ENCODE measurements around the gene CD34. TPM values are rescaled to one million over a fixed set of nuclear protein-coding genes. Genes with fewer than 3 reads are reported as not detected.

The CD34 gene
- total RNA-seq, 4 donors from 2014 or later = 65.6 to 85.9 (median 75.5) TPM

- no peak for TF ChIP-seq CTCF (IDR thresholded peaks at IDR 0.05; ENCODE audit: low read depth)
Measured at GRCh38 chr1:207833956-207834660, 76.8 kb downstream of the CD34 start.

DNA sequence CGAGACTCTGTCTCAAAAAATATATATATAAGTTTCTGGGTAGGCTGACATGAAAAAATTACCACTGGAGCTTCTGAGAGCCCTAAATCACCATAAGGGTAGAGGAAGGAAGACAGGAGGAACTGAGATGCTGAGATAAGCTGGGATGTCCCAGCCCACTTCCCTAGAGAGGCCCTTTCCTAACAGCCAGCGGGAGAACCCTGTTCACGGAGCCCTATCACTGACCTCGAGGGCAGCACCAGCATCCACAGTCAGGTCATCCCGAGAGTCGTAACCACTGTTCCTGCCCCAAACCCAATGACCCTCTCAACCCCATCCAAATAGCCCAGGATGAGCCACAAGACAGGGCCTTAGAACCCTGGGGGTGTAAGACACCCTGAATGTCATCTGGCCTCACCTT, 77.5 kb downstream of the CD34 start:
- TF ChIP-seq CTCF (IDR thresholded peaks at IDR 0.05; ENCODE audit: low read depth) = no peak

DNA sequence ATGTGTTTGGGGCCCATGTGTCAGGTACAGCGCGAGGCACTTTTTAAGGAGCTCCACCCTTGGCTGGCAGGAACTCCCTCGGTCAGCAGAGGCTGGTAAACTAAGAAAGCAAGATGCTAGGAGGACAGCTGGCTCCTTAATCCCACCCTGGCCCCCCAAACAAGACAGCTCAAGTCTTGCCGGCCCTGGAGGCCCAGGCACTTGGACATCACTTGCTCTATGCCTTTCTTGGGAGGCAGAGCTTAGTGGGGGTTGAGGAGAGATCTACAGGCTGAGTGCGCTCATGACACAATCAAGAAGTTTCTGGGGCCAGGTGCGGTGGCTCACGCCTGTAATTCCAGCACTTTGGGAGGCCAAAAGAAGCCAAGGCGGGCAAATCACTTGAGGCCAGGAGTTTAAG, 78.1 kb downstream of the CD34 start:
- TF ChIP-seq CTCF (IDR thresholded peaks at IDR 0.05; ENCODE audit: low read depth) = no peak

DNA sequence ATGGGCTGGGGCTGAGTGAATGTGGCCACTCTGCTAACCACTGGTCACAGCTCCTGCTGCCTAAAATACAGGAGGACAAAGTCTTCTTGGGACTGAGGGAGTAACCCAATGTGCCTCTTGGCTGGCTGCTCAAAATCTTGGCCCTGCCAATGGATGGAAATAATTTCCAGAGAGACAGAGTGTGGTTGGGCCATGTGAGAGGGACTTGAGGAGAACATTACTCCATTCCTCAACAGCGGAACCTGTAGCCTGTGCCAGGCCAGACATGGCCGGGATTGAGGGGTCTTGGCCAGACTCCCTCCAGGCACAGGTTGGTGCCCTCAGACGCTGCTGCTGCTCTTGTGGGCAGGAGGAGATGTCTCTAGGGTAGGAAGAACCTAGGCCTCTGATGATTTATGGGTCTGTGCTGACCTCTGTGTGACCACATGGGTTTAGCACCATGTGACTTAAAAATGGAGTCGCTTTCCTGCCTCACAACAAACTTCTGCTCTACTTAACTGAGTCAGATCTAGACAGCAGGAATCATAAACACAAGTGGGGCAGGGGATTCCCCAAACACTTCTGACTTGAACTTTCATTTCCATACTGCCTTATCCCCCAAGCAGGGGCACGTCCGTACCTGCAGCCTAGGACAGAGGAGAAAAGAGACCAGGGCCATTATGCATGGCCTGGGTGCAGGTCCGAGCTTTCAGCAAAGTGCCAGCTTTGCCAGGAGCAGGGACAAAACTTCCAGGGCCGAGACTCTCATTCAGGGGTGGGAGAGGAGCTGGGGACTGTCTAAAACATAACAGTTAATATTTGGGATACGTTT, 79.2 kb downstream of the CD34 start:
- TF ChIP-seq CTCF (IDR thresholded peaks at IDR 0.05; ENCODE audit: low read depth) = no peak

Other genes with a start within 250 kb of the CD34 start
- gene CD46, start 159.1 kb downstream of the CD34 start, total RNA-seq = 100 to 1,000 TPM; 262 to 391 (median 286) TPM